Kidney epithelial cell (primary cell): Measurements from ENCODE around the gene AP2S1. TPM values are rescaled to one million over a fixed set of nuclear protein-coding genes. Genes with fewer than 3 reads are reported as not detected.
"Not testable (repeated sequence)": the region's sequence is repeated elsewhere in the genome, so short reads cannot be mapped to it uniquely, and the experiment has no call there.

Experiments used
- DNase-seq: peaks from one replicate; pipeline ENCODE4 v3.0.0-alpha.2; 2010; ENCODE audit warnings: low read depth
- H3K27me3 ChIP-seq: 2 replicates; pipeline ENCODE4 v1.6.0; 2011; ENCODE audit warnings: low read length; ENCODE audit not compliant: control insufficient read depth, insufficient read depth
- H3K36me3 ChIP-seq: 2 replicates; pipeline ENCODE4 v1.5.1; 2011; ENCODE audit warnings: low read length; ENCODE audit not compliant: control insufficient read depth, insufficient read depth
- H3K4me3 ChIP-seq: 2 replicates; pipeline ENCODE4 v1.5.1; 2011; ENCODE audit warnings: low read depth, mild to moderate bottlenecking, control low read depth, low read length
- CTCF ChIP-seq: IDR thresholded peaks from 2 replicates; pipeline ENCODE4 v1.5.1; 2011; ENCODE audit warnings: mild to moderate bottlenecking, moderate library complexity, low read length, control low read depth, inconsistent platforms; ENCODE audit not compliant: insufficient read depth, poor library complexity, severe bottlenecking
- total RNA-seq: library from RNA; depleted of rRNA; stranded (reverse); fragments of >200 nt; gene quantifications from 2 replicates; pipeline ENCODE4 v1.2.3, GENCODE V29; 2015

Gene AP2S1
- total RNA-seq, 1 donor from 2014 or later = 157 TPM

GRCh38 chr19:46825731-46826055 lies 25.0 kb downstream of the AP2S1 start:
- Histone ChIP-seq H3K36me3 (no peaks in the 10 kb centered on the region), H3K27me3 (no peaks in the 10 kb centered on the region), H3K4me3 (no peak overlapping the region)
- DNase-seq = no peak
- TF ChIP-seq CTCF = no peak

GRCh38 chr19:46824890-46825730 lies 25.5 kb downstream of the AP2S1 start:
- H3K36me3 ChIP-seq = no peaks in the 10 kb centered on the region
- H3K4me3 ChIP-seq = no peak overlapping the region
- no peaks in the 10 kb centered on the region for H3K27me3 ChIP-seq
- no peak for DNase-seq
- no peak for TF ChIP-seq CTCF

GRCh38 chr19:46823049-46823448 lies 27.6 kb downstream of the AP2S1 start:
- Histone ChIP-seq H3K36me3 (no peaks in the 10 kb centered on the region), H3K4me3 (no peak overlapping the region), H3K27me3 (no peaks in the 10 kb centered on the region)
- no peak for DNase-seq
- no peak for TF ChIP-seq CTCF

- DNase-seq, H3K4me3 ChIP-seq, H3K36me3 ChIP-seq, H3K27me3 ChIP-seq: not testable (repeated sequence)
These were observed 28.2 kb downstream of the AP2S1 start for GRCh38 chr19:46822410-46822787.

- H3K27me3 ChIP-seq = no peaks in the 10 kb centered on the region
- H3K4me3 ChIP-seq = no peak overlapping the region
- no peak for DNase-seq
- no peaks in the 10 kb centered on the region for H3K36me3 ChIP-seq
- no peak for TF ChIP-seq CTCF
These were observed 28.9 kb downstream of the AP2S1 start for GRCh38 chr19:46821512-46822409.

- DNase-seq = no peak
- TF ChIP-seq CTCF = no peak
- no peak overlapping the region for H3K4me3 ChIP-seq
- no peaks in the 10 kb centered on the region for H3K36me3 ChIP-seq
- H3K27me3 ChIP-seq = no peaks in the 10 kb centered on the region
These were observed 31.8 kb downstream of the AP2S1 start for GRCh38 chr19:46818812-46819211.
